IMR-90 (cell line): ENCODE measurements around the gene KLHL6. TPM values are rescaled to one million over a fixed set of nuclear protein-coding genes. Genes with fewer than 3 reads are reported as not detected.

Source experiments
- ATAC-seq: fragments of 200-7000 bp; cut with Tn5 transposase; 2 replicates; pipeline ENCODE4 v1.9.1; 2020; ENCODE audit warnings: low read depth, mild to moderate bottlenecking, moderate library complexity
- BruUV-seq: library from RNA; stranded (reverse); fragments of 400-500 nt; replicated peaks from 2 replicates; lab custom pipeline; 2021; lab: Mats Ljungman, UMichigan
- CTCF ChIA-PET: fragments of 300-600 bp; formaldehyde crosslinking; extraction: SDS; loops from one replicate; lab custom pipeline; 2021; ENCODE audit warnings: antibody characterized with exemption; lab: Yijun Ruan, JAX
- POLR2A ChIA-PET: fragments of 300-600 bp; sonication (Branson Sonifier 250); formaldehyde crosslinking; loops from one replicate; lab custom pipeline; 2022; ENCODE audit warnings: antibody characterized with exemption; ENCODE audit not compliant: unreplicated experiment; lab: Charles Lee
- DNase-seq: peaks from one replicate; pipeline ENCODE4 v3.0.0; 2013
- H2AFZ ChIP-seq: replicated peaks from 2 replicates; pipeline ENCODE3; 2013; ENCODE audit warnings: low read length, mild to moderate bottlenecking; ENCODE audit not compliant: poor library complexity
- H2AK5ac ChIP-seq: 2 replicates; pipeline ENCODE4 v1.6.1; 2013; ENCODE audit warnings: low read depth, low read length, inconsistent platforms
- H2AK9ac ChIP-seq: replicated peaks from 2 replicates; pipeline ENCODE3; 2013; ENCODE audit warnings: mild to moderate bottlenecking, low read depth, low read length, moderate library complexity; ENCODE audit not compliant: poor library complexity
- H2BK120ac ChIP-seq: 2 replicates; pipeline ENCODE4 v1.6.1; 2013; ENCODE audit warnings: low read depth, low read length, inconsistent platforms
- H2BK15ac ChIP-seq: 3 replicates; pipeline ENCODE4 v1.6.1; 2013; ENCODE audit warnings: low read depth, low read length, inconsistent platforms
- H2BK20ac ChIP-seq: 2 replicates; pipeline ENCODE4 v1.6.1; 2013; ENCODE audit warnings: low read depth, mild to moderate bottlenecking, inconsistent platforms, low read length, moderate library complexity
- H2BK5ac ChIP-seq: 2 replicates; pipeline ENCODE4 v1.6.1; 2013; ENCODE audit warnings: mild to moderate bottlenecking, low read depth, low read length, inconsistent platforms; ENCODE audit not compliant: poor library complexity, severe bottlenecking
- H3K14ac ChIP-seq: replicated peaks from 2 replicates; pipeline ENCODE4 v1.6.1; 2013; ENCODE audit warnings: low read depth, low read length, inconsistent platforms
- H3K18ac ChIP-seq: 2 replicates; pipeline ENCODE4 v1.6.1; 2013; ENCODE audit warnings: low read depth, low read length, control low read depth
- H3K23ac ChIP-seq: 2 replicates; pipeline ENCODE4 v1.6.1; 2013; ENCODE audit warnings: low read depth, low read length, inconsistent platforms
- H3K27ac ChIP-seq: 2 replicates; pipeline ENCODE4 v1.5.1; 2013; ENCODE audit warnings: mild to moderate bottlenecking, control low read depth, low read length; ENCODE audit not compliant: insufficient read depth
- H3K27me3 ChIP-seq: 2 replicates; pipeline ENCODE4 v1.6.1; 2013; ENCODE audit warnings: low read length; ENCODE audit not compliant: control insufficient read depth, insufficient read depth
- H3K36me3 ChIP-seq: 2 replicates; pipeline ENCODE4 v1.6.1; 2013; ENCODE audit warnings: low read length, mixed read lengths; ENCODE audit not compliant: control insufficient read depth, insufficient read depth
- H3K4ac ChIP-seq: 2 replicates; pipeline ENCODE4 v1.6.1; 2013; ENCODE audit warnings: low read depth, low read length, inconsistent platforms
- H3K4me1 ChIP-seq: 2 replicates; pipeline ENCODE4 v1.6.1; 2013; ENCODE audit warnings: low read length, mixed read lengths; ENCODE audit not compliant: control insufficient read depth, insufficient read depth
- H3K4me2 ChIP-seq: 2 replicates; pipeline ENCODE4 v1.6.1; 2013; ENCODE audit warnings: low read depth, mild to moderate bottlenecking, control low read depth, low read length, moderate library complexity
- H3K4me3 ChIP-seq: 2 replicates; pipeline ENCODE4 v1.5.1; 2013; ENCODE audit warnings: low read depth, mild to moderate bottlenecking, control low read depth, low read length, moderate library complexity; ENCODE audit not compliant: insufficient read depth
- H3K56ac ChIP-seq: 2 replicates; pipeline ENCODE4 v1.6.1; 2013; ENCODE audit warnings: low read length, inconsistent platforms; ENCODE audit not compliant: insufficient read depth; ENCODE audit errors: extremely low read depth
- H3K79me1 ChIP-seq, 2 experiments: 2 replicates each; pipeline ENCODE4 v1.6.1; 2013; ENCODE audit warnings: low read length in 2 of 2, inconsistent platforms in 1 of 2, low read depth in 1 of 2
- H3K9ac ChIP-seq: 2 replicates; pipeline ENCODE4 v1.6.1; 2013; ENCODE audit warnings: low read depth, low read length, control low read depth
- H3K9me1 ChIP-seq: 2 replicates; pipeline ENCODE4 v1.6.1; 2013; ENCODE audit warnings: low read length, inconsistent platforms; ENCODE audit not compliant: insufficient read depth
- H3K9me3 ChIP-seq: 2 replicates; pipeline ENCODE4 v1.6.1; 2013; ENCODE audit warnings: low read length; ENCODE audit not compliant: control insufficient read depth, insufficient read depth
- H4K20me1 ChIP-seq: 2 replicates; pipeline ENCODE4 v1.6.1; 2013; ENCODE audit warnings: low read length, inconsistent platforms; ENCODE audit not compliant: insufficient read depth
- H4K5ac ChIP-seq: 2 replicates; pipeline ENCODE4 v1.6.1; 2013; ENCODE audit warnings: mild to moderate bottlenecking, low read depth, low read length, control low read depth
- H4K8ac ChIP-seq, 2 experiments: 2 replicates each; pipeline ENCODE4 v1.6.1; 2013; ENCODE audit warnings: low read depth in 2 of 2, low read length in 2 of 2, control low read depth in 1 of 2, inconsistent platforms in 1 of 2
- H4K91ac ChIP-seq: 2 replicates; pipeline ENCODE4 v1.6.1; 2013; ENCODE audit warnings: low read depth, low read length, inconsistent platforms; ENCODE audit not compliant: insufficient read depth
- CHD1 ChIP-seq: IDR thresholded peaks from 2 replicates; pipeline ENCODE4 v1.6.1; 2012; ENCODE audit warnings: low read depth, low read length, improper control_type of control experiment
- FOS ChIP-seq: fragments of 150-350 bp; IDR thresholded peaks from 2 replicates; pipeline ENCODE4 v1.6.1; 2016; ENCODE audit warnings: low read depth, low read length
- MAFK ChIP-seq: IDR thresholded peaks from 2 replicates; pipeline ENCODE4 v1.6.1; 2012; ENCODE audit warnings: low read depth, low read length, improper control_type of control experiment
- MAZ ChIP-seq: IDR thresholded peaks from 2 replicates; pipeline ENCODE4 v1.6.1; 2012; ENCODE audit warnings: low read depth, mild to moderate bottlenecking, low read length, improper control_type of control experiment, moderate library complexity, borderline replicate concordance
- MXI1 ChIP-seq: IDR thresholded peaks from 2 replicates; pipeline ENCODE4 v1.6.1; 2012; ENCODE audit warnings: low read depth, mild to moderate bottlenecking, low read length, moderate library complexity, borderline replicate concordance
- POLR2A ChIP-seq: IDR thresholded peaks from 2 replicates; pipeline ENCODE4 v1.6.1; 2012; ENCODE audit warnings: mild to moderate bottlenecking, low read depth, low read length
- RAD21 ChIP-seq: IDR thresholded peaks from 2 replicates; pipeline ENCODE4 v1.6.1; 2012; ENCODE audit warnings: low read length, improper control_type of control experiment
- SMC3 ChIP-seq: fragments of 150-350 bp; IDR thresholded peaks from 2 replicates; pipeline ENCODE4 v1.6.1; 2016; ENCODE audit warnings: low read depth, mild to moderate bottlenecking, antibody characterized with exemption, low read length, moderate library complexity
- WGBS, 2 experiments: methylation state at CpG; one replicate each; pipeline versions ENCODE4 v1.1.5 to v1.1.7; 2013; ENCODE audit warnings: missing lambda C conversion rate in 2 of 2; ENCODE audit not compliant: insufficient read length in 1 of 2; ENCODE audit errors: extremely low coverage in 2 of 2; 5-methylcytosine and 5-hydroxymethylcytosine counted together
- dilution Hi-C: fragments of 300-500 bp; cut with HindIII; formaldehyde crosslinking; loops from one replicate; pipeline ENCODE4 v1.14.3; 2018; ENCODE audit warnings: low sequenced_read_pairs; ENCODE audit not compliant: unreplicated experiment
- in situ Hi-C: fragments of 300-500 bp; cut with MboI; formaldehyde crosslinking; loops from 3 replicates; pipeline ENCODE4 v1.14.3; 2019; ENCODE audit warnings: low sequenced_read_pairs, inconsistent platforms, mixed read lengths
- intact Hi-C: fragments of 100-400 bp; cut with micrococcal nuclease; formaldehyde crosslinking; loops from 2 replicates; pipeline ENCODE4 v1.10.0; 2022
- polyA plus RNA-seq, 3 experiments: library from polyadenylated mRNA; depleted of rRNA; stranded (reverse); fragments of >200 nt; gene quantifications; 2 replicates each; pipeline ENCODE4 v1.2.3, GENCODE V29; 2012; ENCODE audit warnings: low replicate concordance in 1 of 3
- total RNA-seq: library from RNA; depleted of rRNA; stranded (reverse); fragments of >200 nt; gene quantifications from 2 replicates; pipeline ENCODE4 v1.2.3, GENCODE V29; 2012
- TF ChIP-seq, protein P1 (sequence below): fragments of 150-350 bp; IDR thresholded peaks from 2 replicates; pipeline ENCODE4 v1.6.1; 2017; ENCODE audit warnings: mild to moderate bottlenecking, antibody characterized with exemption, low read length, low read depth

KLHL6 gene
- total and polyA plus RNA-seq, 2 of the 4 experiments (the other 2 are of a cell fraction): not detected

DNA sequence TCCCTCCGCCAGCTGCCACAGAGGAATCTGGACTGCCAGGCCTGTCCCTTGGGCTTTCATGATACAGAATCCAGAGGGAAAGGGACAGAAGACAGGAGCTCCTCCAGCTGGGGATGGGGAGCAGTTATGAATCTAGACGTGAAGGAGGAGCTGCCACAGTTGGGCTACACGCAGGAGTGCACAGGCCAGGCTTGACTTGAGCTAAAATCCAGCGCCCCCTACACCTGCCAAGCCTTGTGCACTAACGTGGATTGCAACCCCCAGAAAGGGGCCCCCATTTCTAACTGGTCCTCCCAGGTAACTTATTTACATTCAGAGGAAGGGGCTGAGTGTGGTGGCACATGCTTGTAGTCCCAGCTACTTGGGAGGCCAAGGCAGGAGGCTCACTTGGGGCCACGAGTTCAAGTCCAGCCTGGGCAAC is 14.3 kb downstream of the KLHL6 start:
- Histone ChIP-seq H3K9me3 (no peaks in the 10 kb centered on the region), H3K56ac (no peak overlapping the region), H3K4me3 (no peak overlapping the region), H2BK5ac (no peak overlapping the region), H3K27ac (no peak overlapping the region), H2AFZ (no peak overlapping the region), H3K27me3 (peaks cover 19% of the 10 kb centered on the region), H3K14ac (no peak overlapping the region), H3K79me1 (no peaks in the 10 kb centered on the region), H2AK9ac (no peak overlapping the region), H3K4me1 (peaks cover 4% of the 10 kb centered on the region; the same call in 1 of the 2 replicates), H3K9ac (no peak overlapping the region), H2AK5ac (no peak overlapping the region), H4K20me1 (no peaks in the 10 kb centered on the region), H3K9me1 (no peaks in the 10 kb centered on the region), H3K36me3 (no peaks in the 10 kb centered on the region), H3K4me2 (no peak overlapping the region), H2BK20ac (no peak overlapping the region), H3K4ac (no peak overlapping the region), H4K91ac (no peak overlapping the region), H3K18ac (no peak overlapping the region), H3K23ac (no peak overlapping the region), H4K5ac (no peak overlapping the region), H2BK15ac (no peak overlapping the region), H4K8ac (no peak overlapping the region), H2BK120ac (no peak overlapping the region)
- dilution Hi-C loops: no loop called here
- POLR2A ChIA-PET: no interaction called here
- 86% methylated on average over 1 of the region's 6 CpGs; no CpG with 5 or more reads in 1 of the 2 experiments for WGBS, 2 experiments
- DNase-seq (no peak), ATAC-seq (no peak)
- TF ChIP-seq POLR2A (no peak), RAD21 (no peak), SMC3 (no peak), MAFK (no peak), MAZ (no peak), FOS (no peak), MXI1 (no peak), CHD1 (no peak)
- TF ChIP-seq, protein P1, sequence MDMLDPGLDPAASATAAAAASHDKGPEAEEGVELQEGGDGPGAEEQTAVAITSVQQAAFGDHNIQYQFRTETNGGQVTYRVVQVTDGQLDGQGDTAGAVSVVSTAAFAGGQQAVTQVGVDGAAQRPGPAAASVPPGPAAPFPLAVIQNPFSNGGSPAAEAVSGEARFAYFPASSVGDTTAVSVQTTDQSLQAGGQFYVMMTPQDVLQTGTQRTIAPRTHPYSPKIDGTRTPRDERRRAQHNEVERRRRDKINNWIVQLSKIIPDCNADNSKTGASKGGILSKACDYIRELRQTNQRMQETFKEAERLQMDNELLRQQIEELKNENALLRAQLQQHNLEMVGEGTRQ: no peak
- CTCF ChIA-PET: interaction anchor here (0.7 kb wide), 1 partner anchor 191 kb away, joined by 4 read pairs; no protein-coding TSS in a partner anchor
- BruUV-seq: no TSS peak
- in situ Hi-C loops: no loop called here
- intact Hi-C loops: no loop called here
